ENCODE measurements around the gene HEXIM2.

GRCh38 chr17:45201457-45201856 is 39.8 kb downstream of the HEXIM2 start:
- TF ChIP-seq POLR2AphosphoS5 (IDR thresholded peaks at IDR 0.05; ENCODE audit: borderline replicate concordance, low read depth, low read length): no peak
- no peak for TF ChIP-seq EZH2 (IDR thresholded peaks at IDR 0.05)

Data from SK-N-MC (cell line).